OCI-LY7 (cell line): ENCODE results near the gene FHL1. TPM values are rescaled to one million over a fixed set of nuclear protein-coding genes. Genes with fewer than 3 reads are reported as not detected.

Experiments used
- BruUV-seq: library from RNA; stranded (reverse); fragments of 400-500 nt; replicated peaks from 2 replicates; lab custom pipeline; 2021; lab: Mats Ljungman, UMichigan
- CTCF ChIA-PET: fragments of 300-600 bp; sonication (Branson Sonifier 250); formaldehyde crosslinking; loops from one replicate; lab custom pipeline; 2022; ENCODE audit warnings: antibody characterized with exemption; ENCODE audit not compliant: unreplicated experiment; lab: Charles Lee
- POLR2A ChIA-PET: fragments of 300-600 bp; sonication (Branson Sonifier 250); formaldehyde crosslinking; loops from one replicate; lab custom pipeline; 2022; ENCODE audit warnings: antibody characterized with exemption; lab: Charles Lee
- DNase-seq: peaks from one replicate; pipeline ENCODE4 v3.0.0-alpha.2; 2015; ENCODE audit warnings: low spot score
- H2AFZ ChIP-seq: fragments of 200-600 bp; sonication (generic), shearing (Covaris generic); 2 replicates; pipeline ENCODE4 v1.6.1; 2014; ENCODE audit warnings: mild to moderate bottlenecking, antibody characterized with exemption, low read length, moderate library complexity
- H3K27ac ChIP-seq: fragments of 200-600 bp; sonication (generic); 2 replicates; pipeline ENCODE4 v1.5.1; 2014; ENCODE audit warnings: mixed run types, low read depth, mild to moderate bottlenecking, moderate library complexity, low read length, inconsistent platforms; ENCODE audit not compliant: poor library complexity, severe bottlenecking
- H3K36me3 ChIP-seq: fragments of 200-600 bp; sonication (generic); 2 replicates; pipeline ENCODE4 v1.6.1; 2014; ENCODE audit warnings: mild to moderate bottlenecking, antibody characterized with exemption, low read length, moderate library complexity, mixed read lengths; ENCODE audit not compliant: insufficient read depth
- H3K4me1 ChIP-seq: fragments of 200-600 bp; sonication (generic); 2 replicates; pipeline ENCODE4 v1.5.1; 2014; ENCODE audit warnings: mild to moderate bottlenecking, low read length; ENCODE audit not compliant: insufficient read depth, poor library complexity, severe bottlenecking
- H3K4me2 ChIP-seq: fragments of 200-600 bp; sonication (generic); 2 replicates; pipeline ENCODE4 v1.6.1; 2014; ENCODE audit warnings: mild to moderate bottlenecking, low read length
- H3K4me3 ChIP-seq: fragments of 200-600 bp; sonication (generic); 2 replicates; pipeline ENCODE4 v1.5.1; 2014; ENCODE audit warnings: mild to moderate bottlenecking, low read depth, low read length; ENCODE audit not compliant: poor library complexity, severe bottlenecking
- H3K79me2 ChIP-seq: fragments of 200-600 bp; sonication (generic); 2 replicates; pipeline ENCODE4 v1.6.1; 2016; ENCODE audit warnings: low read depth, mild to moderate bottlenecking, low read length, moderate library complexity, mixed read lengths; ENCODE audit not compliant: insufficient read depth
- H3K9me2 ChIP-seq: fragments of 200-600 bp; sonication (generic); 2 replicates; pipeline ENCODE4 v1.6.1; 2016; ENCODE audit warnings: mild to moderate bottlenecking, low read length, mixed read lengths; ENCODE audit not compliant: insufficient read depth
- H3K9me3 ChIP-seq: fragments of 200-600 bp; sonication (generic); 2 replicates; pipeline ENCODE4 v1.6.1; 2014; ENCODE audit warnings: mild to moderate bottlenecking, mixed run types, low read length, mixed read lengths
- H4K20me1 ChIP-seq: fragments of 200-600 bp; sonication (generic); 2 replicates; pipeline ENCODE4 v1.6.1; 2014; ENCODE audit warnings: mild to moderate bottlenecking, antibody characterized with exemption, low read length, moderate library complexity, mixed read lengths; ENCODE audit not compliant: insufficient read depth
- EZH2phosphoT487 ChIP-seq: fragments of 200-600 bp; sonication (generic); IDR thresholded peaks from 2 replicates; pipeline ENCODE4 v1.6.1; 2018; ENCODE audit warnings: low read depth, borderline replicate concordance, mild to moderate bottlenecking, mixed run types, antibody characterized with exemption, low read length, moderate library complexity, mixed read lengths
- intact Hi-C: fragments of 100-400 bp; cut with micrococcal nuclease; formaldehyde crosslinking; loops from one replicate; pipeline ENCODE4 v1.10.0; 2022; ENCODE audit not compliant: unreplicated experiment
- total RNA-seq, 2 experiments: library from RNA; depleted of rRNA in 1 of 2; stranded (reverse); fragments of >200 nt in 1 of 2; shearing (Covaris generic) in 1 of 2; gene quantifications; 2 replicates each; pipeline ENCODE4 v1.2.3, GENCODE V29; 2014 to 2022
- TF ChIP-seq, protein P1 (sequence below): fragments of 200-600 bp; sonication (generic); conservative IDR thresholded peaks from 2 replicates; pipeline ENCODE4 v1.5.1; 2014; ENCODE audit warnings: mild to moderate bottlenecking, antibody characterized with exemption, low read length, moderate library complexity, mixed read lengths

FHL1 gene
- total RNA-seq, 2 experiments from 2014 or later = 1.4 TPM; not detected in 1

GRCh38 chrX:136209016-136209738 is 61.8 kb downstream of the FHL1 start:
- Histone ChIP-seq H3K27ac (no peak overlapping the region), H3K9me2 (no peaks in the 10 kb centered on the region), H4K20me1 (no peaks in the 10 kb centered on the region), H3K9me3 (no peaks in the 10 kb centered on the region), H3K4me1 (peaks cover 13% of the 10 kb centered on the region), H3K36me3 (no peaks in the 10 kb centered on the region), H3K4me3 (no peak overlapping the region), H2AFZ (no peak overlapping the region), H3K79me2 (no peaks in the 10 kb centered on the region), H3K4me2 (no peak overlapping the region)
- intact Hi-C loops = no loop called here
- ChIA-PET POLR2A (no interaction called here), CTCF (no interaction called here)
- BruUV-seq = no TSS peak
- DNase-seq = no peak
- TF ChIP-seq EZH2phosphoT487 = no peak
- TF ChIP-seq, protein P1, sequence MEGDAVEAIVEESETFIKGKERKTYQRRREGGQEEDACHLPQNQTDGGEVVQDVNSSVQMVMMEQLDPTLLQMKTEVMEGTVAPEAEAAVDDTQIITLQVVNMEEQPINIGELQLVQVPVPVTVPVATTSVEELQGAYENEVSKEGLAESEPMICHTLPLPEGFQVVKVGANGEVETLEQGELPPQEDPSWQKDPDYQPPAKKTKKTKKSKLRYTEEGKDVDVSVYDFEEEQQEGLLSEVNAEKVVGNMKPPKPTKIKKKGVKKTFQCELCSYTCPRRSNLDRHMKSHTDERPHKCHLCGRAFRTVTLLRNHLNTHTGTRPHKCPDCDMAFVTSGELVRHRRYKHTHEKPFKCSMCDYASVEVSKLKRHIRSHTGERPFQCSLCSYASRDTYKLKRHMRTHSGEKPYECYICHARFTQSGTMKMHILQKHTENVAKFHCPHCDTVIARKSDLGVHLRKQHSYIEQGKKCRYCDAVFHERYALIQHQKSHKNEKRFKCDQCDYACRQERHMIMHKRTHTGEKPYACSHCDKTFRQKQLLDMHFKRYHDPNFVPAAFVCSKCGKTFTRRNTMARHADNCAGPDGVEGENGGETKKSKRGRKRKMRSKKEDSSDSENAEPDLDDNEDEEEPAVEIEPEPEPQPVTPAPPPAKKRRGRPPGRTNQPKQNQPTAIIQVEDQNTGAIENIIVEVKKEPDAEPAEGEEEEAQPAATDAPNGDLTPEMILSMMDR = peak; percentile 44

DNA sequence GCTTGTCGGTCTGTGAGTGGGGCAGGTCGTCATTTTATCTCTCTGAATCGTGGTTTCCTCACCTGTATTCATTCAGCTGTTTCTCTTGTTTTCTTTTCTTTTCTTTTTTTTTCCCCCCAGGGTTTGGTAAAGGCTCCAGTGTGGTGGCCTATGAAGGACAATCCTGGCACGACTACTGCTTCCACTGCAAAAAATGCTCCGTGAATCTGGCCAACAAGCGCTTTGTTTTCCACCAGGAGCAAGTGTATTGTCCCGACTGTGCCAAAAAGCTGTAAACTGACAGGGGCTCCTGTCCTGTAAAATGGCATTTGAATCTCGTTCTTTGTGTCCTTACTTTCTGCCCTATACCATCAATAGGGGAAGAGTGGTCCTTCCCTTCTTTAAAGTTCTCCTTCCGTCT is 62.4 kb downstream of the FHL1 start:
- Histone ChIP-seq H3K79me2 (no peaks in the 10 kb centered on the region), H3K27ac (no peak overlapping the region), H3K9me3 (no peaks in the 10 kb centered on the region), H4K20me1 (no peaks in the 10 kb centered on the region), H3K4me3 (no peak overlapping the region), H3K4me2 (peak overlapping the region; percentile 51; the same call in 1 of the 2 replicates), H3K9me2 (no peaks in the 10 kb centered on the region), H3K4me1 (peaks cover 13% of the 10 kb centered on the region), H3K36me3 (no peaks in the 10 kb centered on the region), H2AFZ (no peak overlapping the region)
- DNase-seq = no peak
- no peak for TF ChIP-seq EZH2phosphoT487
- TF ChIP-seq, protein P1 = no peak
- intact Hi-C loops = no loop called here
- ChIA-PET CTCF (no interaction called here), POLR2A (no interaction called here)
- BruUV-seq = no TSS peak

DNA sequence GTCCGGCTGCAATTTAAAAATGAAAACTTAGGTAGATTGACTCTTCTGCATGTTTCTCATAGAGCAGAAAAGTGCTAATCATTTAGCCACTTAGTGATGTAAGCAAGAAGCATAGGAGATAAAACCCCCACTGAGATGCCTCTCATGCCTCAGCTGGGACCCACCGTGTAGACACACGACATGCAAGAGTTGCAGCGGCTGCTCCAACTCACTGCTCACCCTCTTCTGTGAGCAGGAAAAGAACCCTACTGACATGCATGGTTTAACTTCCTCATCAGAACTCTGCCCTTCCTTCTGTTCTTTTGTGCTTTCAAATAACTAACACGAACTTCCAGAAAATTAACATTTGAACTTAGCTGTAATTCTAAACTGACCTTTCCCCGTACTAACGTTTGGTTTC is 62.9 kb downstream of the FHL1 start:
- Histone ChIP-seq H4K20me1 (no peaks in the 10 kb centered on the region), H3K79me2 (no peaks in the 10 kb centered on the region), H3K36me3 (no peaks in the 10 kb centered on the region), H3K4me1 (peaks cover 13% of the 10 kb centered on the region), H3K4me2 (peak overlapping the region; percentile 51; the same call in 1 of the 2 replicates), H3K9me2 (no peaks in the 10 kb centered on the region), H2AFZ (no peak overlapping the region), H3K4me3 (no peak overlapping the region), H3K9me3 (no peaks in the 10 kb centered on the region), H3K27ac (no peak overlapping the region)
- DNase-seq = peak; percentile 62
- intact Hi-C loops = no loop called here
- ChIA-PET POLR2A (no interaction called here), CTCF (no interaction called here)
- BruUV-seq = no TSS peak
- TF ChIP-seq EZH2phosphoT487 = no peak
- TF ChIP-seq, protein P1 = no peak
